NT2/D1 (cell line): Measurements from ENCODE around the gene XCL2.

Source experiments
- SUZ12 ChIP-seq: IDR thresholded peaks from 2 replicates; pipeline ENCODE4 v1.6.1; 2011; ENCODE audit not compliant: insufficient read length, insufficient read depth; ENCODE audit errors: extremely low read depth
- YY1 ChIP-seq: IDR thresholded peaks from 2 replicates; pipeline ENCODE4 v1.6.1; 2011; ENCODE audit not compliant: insufficient read length, insufficient read depth
- ZNF274 ChIP-seq: IDR thresholded peaks from 2 replicates; pipeline ENCODE4 v1.6.1; 2011; ENCODE audit warnings: mild to moderate bottlenecking, low read depth, low read length

GRCh38 chr1:168497376-168497950 is 46.3 kb downstream of the XCL2 start:
- TF ChIP-seq YY1: no peak
- no peak for TF ChIP-seq ZNF274
- no peak for TF ChIP-seq SUZ12
